ENCODE measurements around the gene CBR3. TPM values are rescaled to one million over a fixed set of nuclear protein-coding genes. Genes with fewer than 3 reads are reported as not detected.
"Not testable (repeated sequence)": the region's sequence is repeated elsewhere in the genome, so short reads cannot be mapped to it uniquely, and the experiment has no call there.

CBR3 gene
- 15.2 and 15.6 TPM in 2 replicates for total RNA-seq (2014; rRNA removed; shearing (Covaris generic))
- 11.7 and 13.1 TPM in 2 replicates for polyA plus RNA-seq (2015; cell fraction: cytosol; rRNA removed)
- 4.6 and 6.5 TPM in 2 replicates for polyA plus RNA-seq (2015; cell fraction: nucleus; rRNA removed)

- peak; percentile 55 for DNase-seq (ENCODE audit: low read depth)
Observed at GRCh38 chr21:36134803-36135390, at the start of gene CBR3. Gene CBR3, plus strand, starts transcription at chr21:36135079. Its CDS starts 114 bp downstream, at chr21:36135193.

GRCh38 chr21:36087362-36088138 lies 47.3 kb upstream of the CBR3 start:
- DNase-seq (ENCODE audit: low read depth): peak; percentile 7

GRCh38 chr21:36089946-36090345 lies 44.9 kb upstream of the CBR3 start:
- no peak for DNase-seq (ENCODE audit: low read depth)

GRCh38 chr21:36092681-36093080 lies 42.2 kb upstream of the CBR3 start:
- DNase-seq (ENCODE audit: low read depth): no peak

GRCh38 chr21:36093512-36093911 lies 41.4 kb upstream of the CBR3 start:
- no peak for DNase-seq (ENCODE audit: low read depth)

- DNase-seq (ENCODE audit: low read depth): no peak
Observed at GRCh38 chr21:36096398-36097290, 38.2 kb upstream of the CBR3 start.

GRCh38 chr21:36097427-36098181 lies 37.3 kb upstream of the CBR3 start:
- peak; percentile 24 for DNase-seq (ENCODE audit: low read depth)

- DNase-seq (ENCODE audit: low read depth): no peak
Observed at GRCh38 chr21:36098182-36098532, 36.7 kb upstream of the CBR3 start.

- no peak for DNase-seq (ENCODE audit: low read depth)
Observed at GRCh38 chr21:36099000-36099399, 35.9 kb upstream of the CBR3 start.

GRCh38 chr21:36099695-36100211 lies 35.1 kb upstream of the CBR3 start:
- DNase-seq (ENCODE audit: low read depth): not testable (repeated sequence)

GRCh38 chr21:36100971-36101641 lies 33.8 kb upstream of the CBR3 start:
- no peak for DNase-seq (ENCODE audit: low read depth)

- no peak for DNase-seq (ENCODE audit: low read depth)
Observed at GRCh38 chr21:36103434-36103833, 31.4 kb upstream of the CBR3 start.

- DNase-seq (ENCODE audit: low read depth): peak; percentile 42
Observed at GRCh38 chr21:36104317-36105300, 30.3 kb upstream of the CBR3 start.

GRCh38 chr21:36105327-36105842 lies 29.5 kb upstream of the CBR3 start:
- no peak for DNase-seq (ENCODE audit: low read depth)

- no peak for DNase-seq (ENCODE audit: low read depth)
Observed at GRCh38 chr21:36109868-36110267, 25.0 kb upstream of the CBR3 start.

GRCh38 chr21:36111238-36111637 lies 23.6 kb upstream of the CBR3 start:
- DNase-seq (ENCODE audit: low read depth): no peak

GRCh38 chr21:36113647-36114428 lies 21.0 kb upstream of the CBR3 start:
- no peak for DNase-seq (ENCODE audit: low read depth)
